Measurements from ENCODE around the gene EIF4E1B.

- TF ChIP-seq, protein P1, sequence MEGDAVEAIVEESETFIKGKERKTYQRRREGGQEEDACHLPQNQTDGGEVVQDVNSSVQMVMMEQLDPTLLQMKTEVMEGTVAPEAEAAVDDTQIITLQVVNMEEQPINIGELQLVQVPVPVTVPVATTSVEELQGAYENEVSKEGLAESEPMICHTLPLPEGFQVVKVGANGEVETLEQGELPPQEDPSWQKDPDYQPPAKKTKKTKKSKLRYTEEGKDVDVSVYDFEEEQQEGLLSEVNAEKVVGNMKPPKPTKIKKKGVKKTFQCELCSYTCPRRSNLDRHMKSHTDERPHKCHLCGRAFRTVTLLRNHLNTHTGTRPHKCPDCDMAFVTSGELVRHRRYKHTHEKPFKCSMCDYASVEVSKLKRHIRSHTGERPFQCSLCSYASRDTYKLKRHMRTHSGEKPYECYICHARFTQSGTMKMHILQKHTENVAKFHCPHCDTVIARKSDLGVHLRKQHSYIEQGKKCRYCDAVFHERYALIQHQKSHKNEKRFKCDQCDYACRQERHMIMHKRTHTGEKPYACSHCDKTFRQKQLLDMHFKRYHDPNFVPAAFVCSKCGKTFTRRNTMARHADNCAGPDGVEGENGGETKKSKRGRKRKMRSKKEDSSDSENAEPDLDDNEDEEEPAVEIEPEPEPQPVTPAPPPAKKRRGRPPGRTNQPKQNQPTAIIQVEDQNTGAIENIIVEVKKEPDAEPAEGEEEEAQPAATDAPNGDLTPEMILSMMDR (IDR thresholded peaks at IDR 0.05): no peak
- TF ChIP-seq POLR2A (IDR thresholded peaks at IDR 0.05; ENCODE audit: low read depth) (no peak), POLR2AphosphoS5 (IDR thresholded peaks at IDR 0.05) (no peak), EP300 (IDR thresholded peaks at IDR 0.05) (no peak)
Observed at GRCh38 chr5:176619569-176620332, 10.7 kb upstream of the EIF4E1B start.
